ENCODE measurements around the gene ZDHHC5. TPM values are rescaled to one million over a fixed set of nuclear protein-coding genes. Genes with fewer than 3 reads are reported as not detected.
"Not testable (repeated sequence)": the region's sequence is repeated elsewhere in the genome, so short reads cannot be mapped to it uniquely, and the experiment has no call there.

Gene ZDHHC5
- total and polyA plus RNA-seq, 9 donors, result 19.9 to 62.6 (median 39.9) TPM

DNA sequence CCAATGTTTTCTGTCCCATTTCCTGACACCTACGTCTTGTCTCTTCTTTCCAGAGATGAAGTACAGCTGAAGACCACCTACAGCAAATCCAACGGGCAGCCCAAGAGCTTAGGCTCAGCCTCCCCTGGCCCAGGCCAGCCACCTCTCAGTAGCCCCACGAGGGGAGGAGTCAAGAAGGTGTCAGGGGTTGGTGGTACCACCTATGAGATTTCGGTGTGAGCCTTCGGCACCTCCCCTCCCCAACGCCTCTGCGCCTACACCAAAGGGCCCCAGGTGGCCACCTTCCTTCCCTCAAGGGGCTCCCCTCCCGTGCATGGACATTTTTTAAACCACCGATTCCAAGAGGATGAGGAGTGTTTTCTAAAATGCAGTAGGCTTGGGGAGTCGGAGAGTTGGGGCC lies 31.9 kb downstream of the ZDHHC5 start:
- TF ChIP-seq, protein P1, sequence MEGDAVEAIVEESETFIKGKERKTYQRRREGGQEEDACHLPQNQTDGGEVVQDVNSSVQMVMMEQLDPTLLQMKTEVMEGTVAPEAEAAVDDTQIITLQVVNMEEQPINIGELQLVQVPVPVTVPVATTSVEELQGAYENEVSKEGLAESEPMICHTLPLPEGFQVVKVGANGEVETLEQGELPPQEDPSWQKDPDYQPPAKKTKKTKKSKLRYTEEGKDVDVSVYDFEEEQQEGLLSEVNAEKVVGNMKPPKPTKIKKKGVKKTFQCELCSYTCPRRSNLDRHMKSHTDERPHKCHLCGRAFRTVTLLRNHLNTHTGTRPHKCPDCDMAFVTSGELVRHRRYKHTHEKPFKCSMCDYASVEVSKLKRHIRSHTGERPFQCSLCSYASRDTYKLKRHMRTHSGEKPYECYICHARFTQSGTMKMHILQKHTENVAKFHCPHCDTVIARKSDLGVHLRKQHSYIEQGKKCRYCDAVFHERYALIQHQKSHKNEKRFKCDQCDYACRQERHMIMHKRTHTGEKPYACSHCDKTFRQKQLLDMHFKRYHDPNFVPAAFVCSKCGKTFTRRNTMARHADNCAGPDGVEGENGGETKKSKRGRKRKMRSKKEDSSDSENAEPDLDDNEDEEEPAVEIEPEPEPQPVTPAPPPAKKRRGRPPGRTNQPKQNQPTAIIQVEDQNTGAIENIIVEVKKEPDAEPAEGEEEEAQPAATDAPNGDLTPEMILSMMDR (IDR thresholded peaks at IDR 0.05), result no peak
- TF ChIP-seq POLR2A (IDR thresholded peaks at IDR 0.05), result no peak
- no peak for TF ChIP-seq EP300 (IDR thresholded peaks at IDR 0.05)
- Histone ChIP-seq H3K4me1 (ENCODE audit: insufficient read depth) (peaks cover 3% of the 10 kb centered on the region), H3K9me3 (no peaks in the 10 kb centered on the region), H3K27ac (no peak overlapping the region), H3K36me3 (no peaks in the 10 kb centered on the region), H3K4me3 (no peak overlapping the region), H3K27me3 (no peaks in the 10 kb centered on the region)
- intact Hi-C loops (cut with DNase I), result no loop called here
- no peak for DNase-seq
- 80 to 81% (median 81%) methylated on average over 10 of the region's 10 CpGs for WGBS, 3 donors

DNA sequence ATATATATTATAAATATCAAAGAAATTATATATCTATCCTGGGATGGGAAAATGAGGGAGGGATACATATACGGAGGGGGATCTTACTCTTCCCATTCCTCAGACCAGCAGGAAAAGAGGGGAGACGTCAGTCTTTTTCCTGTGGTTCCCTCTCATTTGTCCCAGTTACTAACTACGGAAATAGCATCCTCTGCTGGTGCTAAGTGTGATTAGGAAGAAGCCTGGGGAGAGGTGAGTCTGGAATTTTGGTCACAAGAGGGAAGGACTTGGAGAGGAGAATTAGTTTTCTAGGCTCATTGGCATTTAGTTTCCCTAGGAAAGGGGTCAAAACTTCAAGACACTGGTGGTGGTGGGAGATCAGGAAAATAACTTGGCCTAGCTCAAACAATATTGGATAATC lies 32.5 kb downstream of the ZDHHC5 start:
- no peak overlapping the region for H3K4me3 ChIP-seq
- no peak overlapping the region for H3K27ac ChIP-seq
- no peaks in the 10 kb centered on the region for H3K36me3 ChIP-seq
- no peaks in the 10 kb centered on the region for H3K27me3 ChIP-seq
- intact Hi-C loops (cut with DNase I), result no loop called here
- WGBS, 3 donors, result 41 to 52% (median 52%) methylated on average over 3 of the region's 3 CpGs
- no peak for DNase-seq
- no peak for TF ChIP-seq POLR2A (IDR thresholded peaks at IDR 0.05)
- TF ChIP-seq EP300 (IDR thresholded peaks at IDR 0.05), result no peak
- TF ChIP-seq, protein P1 (IDR thresholded peaks at IDR 0.05), result no peak
- H3K4me1 ChIP-seq (ENCODE audit: insufficient read depth), result peaks cover 3% of the 10 kb centered on the region
- no peaks in the 10 kb centered on the region for H3K9me3 ChIP-seq

DNA sequence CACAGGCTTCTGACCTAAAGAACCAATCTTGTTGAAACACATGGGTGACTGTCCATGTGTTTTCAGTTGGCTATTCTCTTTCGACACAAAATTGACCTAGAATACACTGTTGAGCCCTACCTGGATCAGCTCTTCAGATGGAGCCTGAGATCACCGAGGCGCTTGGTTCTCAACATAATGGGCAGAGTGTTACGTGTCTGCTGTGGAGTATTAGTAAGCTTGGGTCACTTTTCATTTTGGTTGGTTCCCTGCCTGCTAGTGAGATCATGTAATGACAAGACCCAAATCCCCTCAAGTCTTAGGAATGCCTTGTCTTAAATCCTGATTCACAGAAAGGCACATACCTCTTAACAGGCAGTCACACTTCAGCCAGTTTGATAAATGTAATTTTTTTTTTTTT lies 35.4 kb downstream of the ZDHHC5 start:
- Histone ChIP-seq H3K9me3 (no peaks in the 10 kb centered on the region), H3K4me3 (no peak overlapping the region), H3K4me1 (ENCODE audit: insufficient read depth) (peaks cover 3% of the 10 kb centered on the region), H3K27ac (no peak overlapping the region), H3K36me3 (no peaks in the 10 kb centered on the region), H3K27me3 (no peaks in the 10 kb centered on the region)
- TF ChIP-seq EP300 (IDR thresholded peaks at IDR 0.05) (no peak), POLR2A (IDR thresholded peaks at IDR 0.05) (no peak)
- TF ChIP-seq, protein P1 (IDR thresholded peaks at IDR 0.05), result no peak
- no peak for DNase-seq
- 54 to 76% (median 66%) methylated on average over 4 of the region's 4 CpGs for WGBS, 3 donors
- intact Hi-C loops (cut with DNase I), result loop anchor here in 1 of 4 donors (2.0 kb wide), 1 partner anchor 27 kb away; no protein-coding TSS in a partner anchor

DNA sequence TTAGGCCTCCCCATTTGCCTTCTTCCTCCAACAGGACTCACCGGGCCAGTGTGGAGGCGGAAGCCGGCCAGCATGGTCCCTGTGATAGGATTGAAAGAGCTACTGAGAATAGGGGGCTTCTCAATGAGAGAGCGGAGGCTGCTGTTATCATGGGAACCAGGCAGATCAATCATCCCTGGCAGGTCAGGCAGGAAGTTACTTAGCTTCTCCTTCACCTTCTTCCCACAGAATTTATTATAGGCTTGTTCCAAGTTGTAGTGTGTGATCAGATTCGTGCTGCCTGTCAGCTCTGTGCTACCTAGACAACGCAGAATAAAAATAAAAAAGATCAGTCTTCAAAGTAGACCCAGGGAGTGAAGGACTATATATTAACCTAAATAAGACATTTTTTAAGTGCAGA lies 37.0 kb downstream of the ZDHHC5 start:
- Histone ChIP-seq H3K9me3 (no peaks in the 10 kb centered on the region), H3K27me3 (no peaks in the 10 kb centered on the region), H3K27ac (no peak overlapping the region), H3K4me1 (ENCODE audit: insufficient read depth) (peaks cover 3% of the 10 kb centered on the region), H3K4me3 (no peak overlapping the region), H3K36me3 (no peaks in the 10 kb centered on the region)
- intact Hi-C loops (cut with DNase I), result no loop called here
- WGBS, 3 donors, result 84 to 89% (median 86%) methylated on average over 6 of the region's 6 CpGs
- no peak for DNase-seq
- TF ChIP-seq, protein P1 (IDR thresholded peaks at IDR 0.05), result no peak
- TF ChIP-seq EP300 (IDR thresholded peaks at IDR 0.05) (no peak), POLR2A (IDR thresholded peaks at IDR 0.05) (no peak)

DNA sequence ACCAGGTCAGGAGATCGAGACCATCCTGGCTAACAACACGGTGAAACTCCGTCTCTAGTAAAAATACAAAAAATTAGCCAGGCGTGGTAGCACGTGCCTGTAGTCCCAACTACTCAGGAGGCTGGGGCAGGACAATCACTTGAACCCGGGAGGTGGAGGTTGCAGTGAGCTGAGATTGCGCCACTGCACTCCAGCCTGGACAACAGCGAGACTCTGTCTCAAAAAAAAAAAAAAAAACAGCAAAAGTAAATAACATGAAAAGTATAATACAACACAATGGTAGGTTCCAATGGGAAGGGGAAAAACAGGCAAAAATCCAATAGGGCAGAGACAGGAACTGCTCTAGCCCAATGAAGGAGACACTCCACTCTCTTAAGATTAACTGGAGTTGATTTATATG lies 37.5 kb downstream of the ZDHHC5 start:
- intact Hi-C loops (cut with DNase I); H3K4me1 ChIP-seq (ENCODE audit: insufficient read depth); H3K36me3 ChIP-seq; DNase-seq; H3K27me3 ChIP-seq; H3K9me3 ChIP-seq; H3K4me3 ChIP-seq; H3K27ac ChIP-seq: not testable (repeated sequence)
- WGBS, 3 donors, result 82 to 86% (median 85%) methylated on average over 8 of the region's 8 CpGs
